Measurements from ENCODE around the gene KIAA1191.

Gene KIAA1191

DNA sequence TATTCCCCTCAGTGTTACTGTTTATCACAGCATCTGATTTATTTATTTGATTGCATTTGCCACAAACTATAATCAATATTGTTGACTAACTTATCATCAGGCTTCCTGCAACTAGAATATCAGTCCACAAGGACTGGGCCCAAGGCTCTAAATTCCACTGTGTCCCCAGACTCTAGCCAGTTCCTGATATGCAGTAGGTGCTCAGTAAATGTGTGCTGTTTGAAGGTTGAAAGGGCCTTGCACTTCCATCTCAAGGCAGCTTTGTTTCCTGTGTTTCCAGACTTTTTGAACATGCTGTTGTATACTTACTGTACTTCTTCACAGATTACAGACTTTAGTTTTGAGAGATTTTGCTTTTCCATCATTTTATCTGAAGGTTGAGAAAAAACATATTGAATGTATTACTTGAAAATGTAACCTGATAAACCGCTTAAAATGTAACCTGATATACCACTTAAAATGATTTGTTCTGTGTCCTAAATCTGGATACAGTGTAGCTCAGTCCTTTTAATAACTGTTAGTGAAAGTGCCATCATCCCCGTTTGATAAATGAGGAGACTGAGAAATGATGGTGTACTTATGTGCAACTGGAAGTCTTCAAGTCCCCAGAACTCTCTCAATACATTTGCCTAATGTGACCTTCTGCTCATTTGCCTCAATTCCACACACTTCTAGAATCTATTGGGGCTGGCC lies 18.7 kb downstream of the KIAA1191 start:
- TF ChIP-seq ZFX (IDR thresholded peaks at IDR 0.05; ENCODE audit: borderline replicate concordance) = no peak
- TF ChIP-seq, protein P1, sequence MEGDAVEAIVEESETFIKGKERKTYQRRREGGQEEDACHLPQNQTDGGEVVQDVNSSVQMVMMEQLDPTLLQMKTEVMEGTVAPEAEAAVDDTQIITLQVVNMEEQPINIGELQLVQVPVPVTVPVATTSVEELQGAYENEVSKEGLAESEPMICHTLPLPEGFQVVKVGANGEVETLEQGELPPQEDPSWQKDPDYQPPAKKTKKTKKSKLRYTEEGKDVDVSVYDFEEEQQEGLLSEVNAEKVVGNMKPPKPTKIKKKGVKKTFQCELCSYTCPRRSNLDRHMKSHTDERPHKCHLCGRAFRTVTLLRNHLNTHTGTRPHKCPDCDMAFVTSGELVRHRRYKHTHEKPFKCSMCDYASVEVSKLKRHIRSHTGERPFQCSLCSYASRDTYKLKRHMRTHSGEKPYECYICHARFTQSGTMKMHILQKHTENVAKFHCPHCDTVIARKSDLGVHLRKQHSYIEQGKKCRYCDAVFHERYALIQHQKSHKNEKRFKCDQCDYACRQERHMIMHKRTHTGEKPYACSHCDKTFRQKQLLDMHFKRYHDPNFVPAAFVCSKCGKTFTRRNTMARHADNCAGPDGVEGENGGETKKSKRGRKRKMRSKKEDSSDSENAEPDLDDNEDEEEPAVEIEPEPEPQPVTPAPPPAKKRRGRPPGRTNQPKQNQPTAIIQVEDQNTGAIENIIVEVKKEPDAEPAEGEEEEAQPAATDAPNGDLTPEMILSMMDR (IDR thresholded peaks at IDR 0.05) = no peak
- H3K27ac ChIP-seq = no peak overlapping the region

DNA sequence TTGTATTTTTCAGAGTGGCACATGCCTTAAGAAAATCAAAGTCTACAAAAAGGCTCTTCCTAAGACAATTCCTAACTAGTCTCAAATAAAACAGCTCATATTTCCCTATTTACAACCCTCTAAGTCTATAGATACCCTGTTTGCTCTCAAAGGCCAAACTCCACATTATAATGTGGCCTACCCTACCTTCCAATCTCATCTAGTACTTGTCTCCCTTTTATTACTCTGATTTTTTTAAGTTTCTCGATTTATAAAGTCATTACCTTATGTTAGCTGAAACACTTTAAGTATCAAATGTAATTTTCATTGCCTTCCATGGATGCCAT lies 19.4 kb downstream of the KIAA1191 start:
- no peak overlapping the region for H3K27ac ChIP-seq
- TF ChIP-seq, protein P1 (IDR thresholded peaks at IDR 0.05) = no peak
- TF ChIP-seq ZFX (IDR thresholded peaks at IDR 0.05; ENCODE audit: borderline replicate concordance) = no peak

DNA sequence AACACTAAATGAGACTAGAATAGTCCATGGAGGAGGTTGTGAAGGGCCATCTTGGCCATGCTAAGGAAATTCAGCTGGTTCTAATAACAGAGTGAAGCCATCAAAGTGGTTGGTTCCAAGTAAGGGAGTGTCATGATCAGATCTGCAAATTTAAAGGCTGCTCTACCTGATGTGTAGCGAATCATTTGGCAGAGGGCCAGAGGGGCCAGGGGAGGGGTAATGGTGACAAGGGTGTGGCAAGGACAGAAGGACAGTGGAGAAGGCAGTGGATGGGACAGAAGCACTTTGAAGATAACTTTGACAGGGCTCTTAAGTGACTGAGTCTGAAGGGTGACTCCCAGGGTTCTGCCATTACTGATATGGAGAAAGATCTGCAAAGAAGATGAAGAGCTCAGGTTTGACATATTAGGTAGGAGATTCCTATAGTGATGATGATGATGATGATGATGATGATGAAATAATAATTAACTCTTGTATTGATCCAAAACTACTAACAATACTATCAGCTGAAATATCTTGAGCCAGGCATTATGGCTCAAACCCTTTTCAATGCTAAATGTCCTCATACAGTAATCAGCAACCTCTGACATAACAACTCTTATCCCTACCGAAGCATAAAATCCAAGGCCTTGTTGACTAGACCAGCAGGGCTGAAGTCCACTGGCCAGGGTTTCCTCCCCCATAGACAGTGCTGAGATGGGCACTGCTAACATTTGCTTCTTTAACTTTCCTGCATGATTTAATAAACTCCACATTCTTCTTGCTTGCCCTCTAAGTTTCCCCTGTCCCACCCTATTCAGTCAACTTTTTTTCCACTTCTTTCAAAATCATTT lies 20.0 kb downstream of the KIAA1191 start:
- H3K27ac ChIP-seq = no peak overlapping the region
- TF ChIP-seq ZFX (IDR thresholded peaks at IDR 0.05; ENCODE audit: borderline replicate concordance) = no peak
- TF ChIP-seq, protein P1 (IDR thresholded peaks at IDR 0.05) = no peak

- H3K27ac ChIP-seq = no peak overlapping the region
- TF ChIP-seq, protein P1 (IDR thresholded peaks at IDR 0.05) = no peak
- no peak for TF ChIP-seq ZFX (IDR thresholded peaks at IDR 0.05; ENCODE audit: borderline replicate concordance)
Measured at GRCh38 chr5:176339304-176339703, 22.3 kb downstream of the KIAA1191 start.

- no peak overlapping the region for H3K27ac ChIP-seq
Measured at GRCh38 chr5:176337913-176338312, 23.7 kb downstream of the KIAA1191 start.

GRCh38 chr5:176334031-176334770 lies 27.4 kb downstream of the KIAA1191 start:
- no peak for TF ChIP-seq ZFX (IDR thresholded peaks at IDR 0.05; ENCODE audit: borderline replicate concordance)
- TF ChIP-seq, protein P1 (IDR thresholded peaks at IDR 0.05) = no peak
- no peak overlapping the region for H3K27ac ChIP-seq

More at GRCh38 chr5:176337913-176338312, 23.7 kb downstream of the KIAA1191 start:
- no peak for TF ChIP-seq ZFX (IDR thresholded peaks at IDR 0.05; ENCODE audit: borderline replicate concordance)
- TF ChIP-seq, protein P1 (IDR thresholded peaks at IDR 0.05) = no peak

All from 22Rv1 (cell line).